ENCODE results near the gene OLA1. TPM values are rescaled to one million over a fixed set of nuclear protein-coding genes. Genes with fewer than 3 reads are reported as not detected.
A peak's percentile ranks its signal among the peaks of the same experiment; 100 is the strongest.

OLA1 gene
- total RNA-seq, 1 donor, result 101 TPM

- no peak for TF ChIP-seq CTCF (IDR thresholded peaks at IDR 0.05; ENCODE audit: insufficient read depth, low read depth, low read length)
- DNase-seq (ENCODE audit: low read depth), result peak; percentile 100
- peak overlapping the region; percentile 34 for H3K4me3 ChIP-seq (ENCODE audit: low read depth, low read length)
These were observed 222.8 kb downstream of the OLA1 start for GRCh38 chr2:174025271-174026121.

DNA sequence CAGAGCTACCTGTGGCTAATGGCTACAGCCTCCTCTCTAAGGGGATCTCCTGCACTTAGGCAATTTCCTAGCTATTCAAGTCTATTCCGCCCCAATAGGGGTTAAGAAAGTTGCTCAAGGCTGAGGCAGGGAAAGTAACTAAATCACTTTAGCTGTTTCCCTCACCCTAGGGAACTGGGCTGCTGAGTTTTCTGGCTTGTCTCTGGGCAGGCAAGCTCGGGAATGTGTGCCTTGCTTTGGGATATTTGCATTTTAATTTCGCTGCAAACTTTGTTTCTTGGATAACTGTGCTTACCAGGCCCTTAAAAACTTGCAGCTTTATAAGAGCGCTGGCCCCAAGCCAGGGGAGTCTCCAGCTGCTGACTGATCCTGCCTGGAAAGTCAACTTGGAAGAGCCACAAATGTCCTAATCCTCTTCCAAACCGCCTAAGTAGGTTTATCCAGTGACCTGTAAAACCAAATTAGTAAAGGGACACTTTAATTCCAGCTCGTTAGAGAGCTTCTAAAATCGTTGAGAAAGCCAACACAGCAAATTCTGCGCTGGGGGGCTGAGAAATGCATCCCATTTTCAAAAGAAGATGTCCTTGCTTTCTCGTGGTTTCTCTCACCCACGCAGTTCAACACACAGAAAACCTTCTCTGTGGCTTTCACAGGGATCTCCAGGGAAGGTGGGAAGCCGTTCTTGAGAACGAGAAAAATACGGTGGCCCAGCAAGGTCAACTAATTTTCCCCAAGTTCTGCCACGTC is 223.6 kb downstream of the OLA1 start:
- peak overlapping the region; percentile 34 for H3K4me3 ChIP-seq (ENCODE audit: low read depth, low read length)
- no peak for TF ChIP-seq CTCF (IDR thresholded peaks at IDR 0.05; ENCODE audit: insufficient read depth, low read depth, low read length)
- peak; percentile 96 for DNase-seq (ENCODE audit: low read depth)

DNA sequence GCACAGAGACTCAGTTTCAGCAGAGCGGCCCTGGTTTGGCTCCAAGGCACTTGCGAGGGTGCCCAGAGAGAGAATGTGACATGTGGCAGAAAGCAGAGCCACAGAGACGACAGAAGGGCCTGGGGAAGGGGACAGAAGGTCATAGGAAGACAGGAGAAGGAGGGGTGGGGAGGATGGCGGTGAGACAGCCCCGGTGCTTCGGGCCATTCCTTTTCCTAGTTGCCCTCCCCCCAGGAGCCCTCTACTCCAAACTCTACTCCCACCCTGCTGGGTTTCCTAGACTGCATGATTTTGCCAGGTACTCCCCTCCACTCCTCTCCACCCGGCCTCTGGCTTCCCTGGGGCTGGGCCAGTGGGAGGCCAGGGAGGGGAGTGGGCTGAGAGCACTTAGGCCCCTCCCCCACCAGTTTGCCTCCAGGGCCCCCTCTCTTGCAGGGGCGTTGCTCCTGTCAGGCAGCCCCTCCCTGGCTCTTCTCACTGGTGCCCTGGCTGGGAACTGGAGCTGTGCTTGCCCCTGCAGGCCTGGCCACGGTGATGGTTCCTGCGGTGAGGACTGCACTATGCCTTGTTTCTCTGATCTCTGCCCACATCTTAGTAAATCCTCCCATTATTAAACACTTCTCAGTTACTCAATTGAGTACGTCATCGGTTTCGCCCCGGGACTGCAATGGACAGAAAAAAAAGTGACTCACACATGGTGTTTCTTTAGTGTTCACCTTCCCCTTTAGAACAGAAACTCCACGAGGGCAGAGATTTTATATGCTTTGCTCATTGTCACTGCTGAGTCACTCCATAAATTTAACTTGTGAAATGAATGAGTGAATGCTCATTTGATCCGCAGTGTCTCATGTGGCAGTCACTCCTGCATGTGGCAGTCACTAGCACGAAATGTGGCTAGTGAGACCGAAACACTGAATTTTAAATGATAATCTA is 224.5 kb downstream of the OLA1 start:
- H3K4me3 ChIP-seq (ENCODE audit: low read depth, low read length), result peak overlapping the region; percentile 6
- no peak for TF ChIP-seq CTCF (IDR thresholded peaks at IDR 0.05; ENCODE audit: insufficient read depth, low read depth, low read length)
- DNase-seq (ENCODE audit: low read depth), result peak; percentile 100

Small RNAs within 50 kb of the gene (small RNA-seq; reads per million reads assigned to genes)
- not detected for gene RF00019

Other genes starting within 250 kb of the OLA1 start
- gene SP9, start 86.4 kb upstream of the OLA1 start, total RNA-seq, result under 0.01 and 0.43 TPM in 2 replicates
- gene SCRN3, start 147.2 kb upstream of the OLA1 start, total RNA-seq, result 23.7 and 25.1 TPM in 2 replicates
- gene GPR155, start 238.5 kb upstream of the OLA1 start, total RNA-seq, result 2.3 and 3.9 TPM in 2 replicates